ENCODE results near the gene PCDHGA6.

- no peak for TF ChIP-seq POLR2AphosphoS5 (IDR thresholded peaks at IDR 0.05)
- no peak for TF ChIP-seq CTCF (IDR thresholded peaks at IDR 0.05; ENCODE audit: poor library complexity, severe bottlenecking)
- no peak for TF ChIP-seq EZH2 (IDR thresholded peaks at IDR 0.05; ENCODE audit: borderline replicate concordance, insufficient read depth, low read length, poor library complexity, severe bottlenecking)
Observed at GRCh38 chr5:141393267-141393666, 19.6 kb downstream of the PCDHGA6 start.
